ENCODE results near the gene VAV2.

Gene VAV2

DNA sequence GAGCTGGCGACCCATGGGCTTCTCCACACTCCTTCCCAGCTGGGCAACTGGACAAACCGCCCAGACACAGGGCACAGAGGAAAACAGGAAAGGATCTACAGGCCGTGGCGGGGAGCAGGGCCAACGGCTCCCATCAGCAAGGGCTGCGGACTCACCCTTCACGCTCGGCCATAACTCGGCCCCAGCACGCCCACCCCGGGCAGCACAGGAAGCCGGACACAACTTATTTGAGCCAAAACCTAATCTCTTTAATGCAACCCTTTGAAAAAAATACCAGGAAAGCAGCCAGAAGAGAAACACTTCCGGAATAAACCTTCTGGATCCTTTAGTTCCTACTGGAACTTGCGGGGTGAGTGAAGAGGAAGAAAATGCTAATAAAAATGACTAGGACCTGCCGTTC lies 59.9 kb downstream of the VAV2 start (continued):
- TF ChIP-seq CREB5 (CRISPR knock-in tag; IDR thresholded peaks at IDR 0.05; ENCODE audit: low read depth) (no peak), BACH2 (CRISPR knock-in tag; IDR thresholded peaks at IDR 0.05; ENCODE audit: borderline replicate concordance) (no peak)

DNA sequence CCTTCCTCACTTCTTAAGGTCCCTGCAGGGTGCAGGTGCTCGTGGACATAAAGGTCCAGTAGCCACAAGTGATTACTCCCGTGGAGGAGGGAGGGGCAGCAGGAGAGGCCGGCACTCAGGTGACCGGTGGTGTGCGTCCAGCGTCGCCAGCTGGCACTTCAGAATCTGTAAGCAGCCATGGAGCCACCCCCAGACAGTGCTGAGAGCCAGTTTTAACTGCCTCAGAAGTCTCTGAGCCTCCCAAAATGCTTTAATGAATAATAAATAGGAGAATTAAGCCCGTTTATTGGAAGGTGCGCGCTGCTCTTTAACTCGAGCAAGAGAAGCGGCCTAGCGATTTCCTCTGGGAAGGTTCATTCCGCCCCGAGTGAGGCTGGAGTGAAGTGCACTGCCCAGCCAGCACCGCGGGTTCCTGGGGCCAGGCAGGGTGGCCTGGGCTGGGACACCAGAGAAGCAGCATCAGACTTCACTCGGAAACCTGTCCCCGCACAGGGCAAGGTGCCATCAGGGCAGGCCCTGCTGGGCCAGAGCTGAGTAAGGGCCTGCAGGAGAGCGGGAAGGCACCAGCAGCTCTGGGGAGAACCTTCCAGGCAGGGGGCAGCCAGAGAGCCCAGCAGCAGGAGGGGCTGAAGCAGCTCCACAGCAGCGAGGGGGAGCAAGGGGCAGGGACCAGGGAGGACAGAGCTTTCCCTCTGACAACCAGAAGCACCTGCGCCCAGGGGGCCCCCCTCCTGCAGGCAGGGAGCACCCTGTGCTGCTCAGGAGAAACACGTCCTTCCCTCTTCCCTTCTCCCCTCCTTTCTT lies 61.2 kb downstream of the VAV2 start:
- TF ChIP-seq ZFP3 (CRISPR knock-in tag; IDR thresholded peaks at IDR 0.05) (no peak), POU6F1 (CRISPR knock-in tag; IDR thresholded peaks at IDR 0.05; ENCODE audit: borderline replicate concordance, low read depth) (no peak), ESRRG (CRISPR knock-in tag; IDR thresholded peaks at IDR 0.05) (no peak), RARB (CRISPR knock-in tag; IDR thresholded peaks at IDR 0.05) (no peak), SNAI2 (CRISPR knock-in tag; IDR thresholded peaks at IDR 0.05) (no peak), ARNTL (CRISPR knock-in tag; IDR thresholded peaks at IDR 0.05; ENCODE audit: borderline replicate concordance, low read depth) (no peak), OSR1 (CRISPR knock-in tag; IDR thresholded peaks at IDR 0.05) (no peak), BACH2 (CRISPR knock-in tag; IDR thresholded peaks at IDR 0.05; ENCODE audit: borderline replicate concordance) (no peak), ISL1 (CRISPR knock-in tag; IDR thresholded peaks at IDR 0.05) (no peak), TOX (CRISPR knock-in tag; IDR thresholded peaks at IDR 0.05; ENCODE audit: borderline replicate concordance) (no peak), CREB5 (CRISPR knock-in tag; IDR thresholded peaks at IDR 0.05; ENCODE audit: low read depth) (no peak), ZNF70 (CRISPR knock-in tag; IDR thresholded peaks at IDR 0.05) (no peak), ZC3H10 (CRISPR knock-in tag; IDR thresholded peaks at IDR 0.05) (no peak)
- TF ChIP-seq, protein P1, sequence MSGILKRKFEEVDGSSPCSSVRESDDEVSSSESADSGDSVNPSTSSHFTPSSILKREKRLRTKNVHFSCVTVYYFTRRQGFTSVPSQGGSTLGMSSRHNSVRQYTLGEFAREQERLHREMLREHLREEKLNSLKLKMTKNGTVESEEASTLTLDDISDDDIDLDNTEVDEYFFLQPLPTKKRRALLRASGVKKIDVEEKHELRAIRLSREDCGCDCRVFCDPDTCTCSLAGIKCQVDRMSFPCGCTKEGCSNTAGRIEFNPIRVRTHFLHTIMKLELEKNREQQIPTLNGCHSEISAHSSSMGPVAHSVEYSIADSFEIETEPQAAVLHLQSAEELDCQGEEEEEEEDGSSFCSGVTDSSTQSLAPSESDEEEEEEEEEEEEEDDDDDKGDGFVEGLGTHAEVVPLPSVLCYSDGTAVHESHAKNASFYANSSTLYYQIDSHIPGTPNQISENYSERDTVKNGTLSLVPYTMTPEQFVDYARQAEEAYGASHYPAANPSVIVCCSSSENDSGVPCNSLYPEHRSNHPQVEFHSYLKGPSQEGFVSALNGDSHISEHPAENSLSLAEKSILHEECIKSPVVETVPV (CRISPR knock-in tag; IDR thresholded peaks at IDR 0.05), result no peak
- TF ChIP-seq, protein P2, sequence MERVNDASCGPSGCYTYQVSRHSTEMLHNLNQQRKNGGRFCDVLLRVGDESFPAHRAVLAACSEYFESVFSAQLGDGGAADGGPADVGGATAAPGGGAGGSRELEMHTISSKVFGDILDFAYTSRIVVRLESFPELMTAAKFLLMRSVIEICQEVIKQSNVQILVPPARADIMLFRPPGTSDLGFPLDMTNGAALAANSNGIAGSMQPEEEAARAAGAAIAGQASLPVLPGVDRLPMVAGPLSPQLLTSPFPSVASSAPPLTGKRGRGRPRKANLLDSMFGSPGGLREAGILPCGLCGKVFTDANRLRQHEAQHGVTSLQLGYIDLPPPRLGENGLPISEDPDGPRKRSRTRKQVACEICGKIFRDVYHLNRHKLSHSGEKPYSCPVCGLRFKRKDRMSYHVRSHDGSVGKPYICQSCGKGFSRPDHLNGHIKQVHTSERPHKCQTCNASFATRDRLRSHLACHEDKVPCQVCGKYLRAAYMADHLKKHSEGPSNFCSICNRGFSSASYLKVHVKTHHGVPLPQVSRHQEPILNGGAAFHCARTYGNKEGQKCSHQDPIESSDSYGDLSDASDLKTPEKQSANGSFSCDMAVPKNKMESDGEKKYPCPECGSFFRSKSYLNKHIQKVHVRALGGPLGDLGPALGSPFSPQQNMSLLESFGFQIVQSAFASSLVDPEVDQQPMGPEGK (CRISPR knock-in tag; IDR thresholded peaks at IDR 0.05; ENCODE audit: borderline replicate concordance), result no peak
- ATAC-seq, result no peak

DNA sequence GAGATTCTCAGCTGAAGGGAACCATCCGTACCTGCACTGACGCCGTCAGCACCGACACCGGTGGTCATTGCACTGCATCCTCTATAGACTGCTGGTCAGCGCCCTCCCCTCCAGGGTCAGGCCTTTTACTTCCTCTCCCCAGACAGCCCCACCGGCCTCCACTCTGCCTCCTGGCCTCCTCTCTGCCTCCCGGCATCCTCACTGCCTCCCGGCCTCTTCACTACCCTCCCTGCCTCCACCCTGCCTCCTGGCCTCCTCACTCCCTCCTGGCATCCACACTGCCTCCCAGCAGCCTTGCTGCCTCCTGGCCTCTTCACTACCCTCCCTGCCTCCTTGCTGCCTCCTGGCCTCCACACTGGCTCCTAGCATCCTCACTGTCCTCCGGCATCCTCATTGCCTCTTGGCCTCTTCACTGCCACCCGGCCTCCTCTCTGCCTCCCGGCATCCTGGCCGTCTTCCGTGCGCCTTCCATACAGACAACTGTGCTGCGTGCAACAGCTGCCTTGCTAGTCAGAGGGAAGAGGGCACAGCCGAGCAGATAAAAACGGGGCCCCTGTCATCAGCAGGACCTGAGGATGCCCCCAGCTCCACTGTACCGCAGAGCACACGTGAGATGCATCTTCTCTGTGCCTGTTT lies 62.0 kb downstream of the VAV2 start:
- ATAC-seq, result no peak
- TF ChIP-seq OSR1 (CRISPR knock-in tag; IDR thresholded peaks at IDR 0.05) (no peak), ZC3H10 (CRISPR knock-in tag; IDR thresholded peaks at IDR 0.05) (no peak), SNAI2 (CRISPR knock-in tag; IDR thresholded peaks at IDR 0.05) (no peak), ZFP30 (CRISPR knock-in tag; IDR thresholded peaks at IDR 0.05) (no peak), PPARA (CRISPR knock-in tag; IDR thresholded peaks at IDR 0.05; ENCODE audit: borderline replicate concordance) (no peak), ARNTL (CRISPR knock-in tag; IDR thresholded peaks at IDR 0.05; ENCODE audit: borderline replicate concordance, low read depth) (no peak)

DNA sequence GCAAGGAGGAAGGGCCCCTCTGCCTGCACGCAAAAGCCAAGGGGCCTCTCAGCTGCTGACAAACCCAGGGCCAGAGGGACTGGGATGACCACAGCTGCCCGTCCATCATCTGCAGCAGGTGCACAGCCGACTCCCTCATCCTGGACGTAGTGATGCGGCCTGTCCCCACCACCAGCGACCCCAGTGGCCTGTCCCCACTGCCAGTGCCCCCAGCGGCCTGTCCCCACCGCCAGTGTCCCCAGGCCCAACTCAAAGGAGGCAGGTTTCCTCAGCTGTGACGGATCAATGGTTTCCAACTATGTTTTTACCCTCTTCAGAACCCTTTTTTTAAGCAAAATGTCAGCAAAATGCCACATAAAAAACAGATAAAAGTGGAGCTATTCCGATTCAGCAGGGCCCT lies 62.5 kb downstream of the VAV2 start:
- ATAC-seq, result no peak
- no peak for TF ChIP-seq ZFP30 (CRISPR knock-in tag; IDR thresholded peaks at IDR 0.05)
- no peak for TF ChIP-seq ZNF8 (CRISPR knock-in tag; IDR thresholded peaks at IDR 0.05)
- no peak for TF ChIP-seq ZFP3 (CRISPR knock-in tag; IDR thresholded peaks at IDR 0.05)
- no peak for TF ChIP-seq CSDC2 (CRISPR knock-in tag; IDR thresholded peaks at IDR 0.05)
- TF ChIP-seq BACH2 (CRISPR knock-in tag; IDR thresholded peaks at IDR 0.05; ENCODE audit: borderline replicate concordance), result no peak
- TF ChIP-seq SNAI2 (CRISPR knock-in tag; IDR thresholded peaks at IDR 0.05), result no peak
- TF ChIP-seq POU6F1 (CRISPR knock-in tag; IDR thresholded peaks at IDR 0.05; ENCODE audit: borderline replicate concordance, low read depth), result no peak
- no peak for TF ChIP-seq ISL1 (CRISPR knock-in tag; IDR thresholded peaks at IDR 0.05)
- no peak for TF ChIP-seq TCF4 (CRISPR knock-in tag; IDR thresholded peaks at IDR 0.05; ENCODE audit: borderline replicate concordance)
- TF ChIP-seq CREB5 (CRISPR knock-in tag; IDR thresholded peaks at IDR 0.05; ENCODE audit: low read depth), result no peak
- no peak for TF ChIP-seq TOX (CRISPR knock-in tag; IDR thresholded peaks at IDR 0.05; ENCODE audit: borderline replicate concordance)
